GM10248 (cell line): ENCODE results near the gene DOK5.

ENCODE experiments used
- CTCF ChIA-PET: fragments of 300-600 bp; sonication (Branson Sonifier 250); formaldehyde crosslinking; extraction: SDS; loops from one replicate; lab custom pipeline; 2021; ENCODE audit warnings: antibody characterized with exemption; lab: Yijun Ruan, JAX
- POLR2A ChIA-PET: fragments of 350-650 bp; sonication (Branson Sonifier 250); formaldehyde crosslinking; extraction: SDS; loops from one replicate; lab custom pipeline; 2020; ENCODE audit warnings: antibody characterized with exemption; lab: Yijun Ruan, JAX
- DNase-seq: peaks from one replicate; pipeline ENCODE4 v3.0.0; 2012; ENCODE audit errors: extremely low spot score
- TF ChIP-seq, protein P1 (sequence below): IDR thresholded peaks from 2 replicates; pipeline ENCODE4 v1.5.1; 2012; ENCODE audit warnings: mild to moderate bottlenecking, low read depth; ENCODE audit errors: extremely low read depth, missing control alignments, control extremely low read depth

Gene DOK5

DNA sequence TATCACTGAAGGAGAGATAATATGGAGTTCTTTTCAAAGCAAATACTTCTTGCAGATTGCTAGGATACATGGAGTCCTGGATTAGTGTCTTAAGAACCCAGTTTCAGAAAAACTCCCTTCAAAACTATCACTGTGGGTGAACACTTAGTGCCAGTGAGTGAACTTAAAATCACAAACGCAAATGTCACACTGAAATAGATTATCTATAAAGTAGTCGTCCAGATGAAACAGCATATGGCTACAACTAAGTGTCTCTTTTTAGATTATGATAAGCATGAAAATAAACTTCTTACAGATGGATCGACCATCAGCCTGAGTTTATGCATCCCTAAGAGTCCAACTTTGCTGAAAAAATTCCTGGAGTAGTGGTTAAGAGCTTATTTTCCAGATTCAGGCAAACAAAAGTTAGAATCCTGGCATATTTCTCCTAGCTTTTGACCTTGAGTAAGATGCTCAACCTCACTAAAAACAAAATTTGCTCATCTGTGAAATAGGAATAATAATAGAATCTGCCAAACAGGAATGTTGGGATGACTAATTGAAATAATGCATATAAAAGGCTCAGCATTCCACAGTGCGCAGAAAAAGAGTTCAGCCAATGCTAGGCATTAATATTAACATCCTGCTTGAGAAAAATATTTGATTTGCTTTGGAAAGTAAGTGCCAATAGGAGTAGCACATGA is 70.4 kb downstream of the DOK5 start:
- TF ChIP-seq, protein P1, sequence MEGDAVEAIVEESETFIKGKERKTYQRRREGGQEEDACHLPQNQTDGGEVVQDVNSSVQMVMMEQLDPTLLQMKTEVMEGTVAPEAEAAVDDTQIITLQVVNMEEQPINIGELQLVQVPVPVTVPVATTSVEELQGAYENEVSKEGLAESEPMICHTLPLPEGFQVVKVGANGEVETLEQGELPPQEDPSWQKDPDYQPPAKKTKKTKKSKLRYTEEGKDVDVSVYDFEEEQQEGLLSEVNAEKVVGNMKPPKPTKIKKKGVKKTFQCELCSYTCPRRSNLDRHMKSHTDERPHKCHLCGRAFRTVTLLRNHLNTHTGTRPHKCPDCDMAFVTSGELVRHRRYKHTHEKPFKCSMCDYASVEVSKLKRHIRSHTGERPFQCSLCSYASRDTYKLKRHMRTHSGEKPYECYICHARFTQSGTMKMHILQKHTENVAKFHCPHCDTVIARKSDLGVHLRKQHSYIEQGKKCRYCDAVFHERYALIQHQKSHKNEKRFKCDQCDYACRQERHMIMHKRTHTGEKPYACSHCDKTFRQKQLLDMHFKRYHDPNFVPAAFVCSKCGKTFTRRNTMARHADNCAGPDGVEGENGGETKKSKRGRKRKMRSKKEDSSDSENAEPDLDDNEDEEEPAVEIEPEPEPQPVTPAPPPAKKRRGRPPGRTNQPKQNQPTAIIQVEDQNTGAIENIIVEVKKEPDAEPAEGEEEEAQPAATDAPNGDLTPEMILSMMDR, result no peak
- POLR2A ChIA-PET, result no interaction called here
- CTCF ChIA-PET, result no interaction called here
- DNase-seq, result no peak

- CTCF ChIA-PET, result no interaction called here
- POLR2A ChIA-PET, result no interaction called here
- TF ChIP-seq, protein P1, result no peak
- no peak for DNase-seq
Observed at GRCh38 chr20:54548849-54549248, 73.5 kb downstream of the DOK5 start.

DNA sequence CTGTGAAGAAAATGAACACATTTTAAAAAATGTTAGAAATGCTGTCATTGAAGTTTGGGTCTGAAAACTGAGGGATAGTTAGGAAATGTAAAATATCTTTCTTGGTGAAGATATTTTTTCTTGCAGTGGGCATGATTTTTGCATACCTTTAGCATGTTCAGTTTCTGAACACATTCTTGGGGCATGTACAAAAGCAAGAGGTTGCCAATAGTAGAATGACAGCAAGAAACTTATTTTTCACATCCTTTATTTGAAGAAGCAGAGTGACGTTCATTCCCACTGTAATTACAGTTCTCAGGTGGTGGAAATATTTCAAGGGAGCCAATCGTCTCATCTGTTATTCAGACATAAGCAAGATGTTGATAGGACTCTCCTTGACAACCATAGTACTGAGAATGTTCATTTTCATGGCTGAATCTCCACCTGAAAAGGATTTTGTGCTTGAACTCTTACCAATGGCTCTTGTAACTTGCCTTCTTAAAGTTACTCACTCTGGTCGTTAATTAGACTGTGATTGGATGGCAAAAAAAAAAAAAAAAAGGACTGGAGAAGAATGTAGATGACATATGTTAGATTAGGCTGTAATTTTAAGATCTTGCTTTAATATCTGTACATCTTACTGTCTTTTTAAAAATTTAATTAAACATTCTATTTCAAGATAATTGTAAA is 74.4 kb downstream of the DOK5 start:
- TF ChIP-seq, protein P1, result no peak
- DNase-seq, result no peak

GRCh38 chr20:54550776-54551396 is 75.5 kb downstream of the DOK5 start:
- ChIA-PET POLR2A (no interaction called here), CTCF (no interaction called here)
- DNase-seq, result no peak
- TF ChIP-seq, protein P1, result no peak

More for the DNA sequence above, 74.4 kb downstream of the DOK5 start:
- ChIA-PET CTCF (no interaction called here), POLR2A (no interaction called here)

GRCh38 chr20:54554006-54554405 is 78.6 kb downstream of the DOK5 start:
- no peak for DNase-seq
- POLR2A ChIA-PET, result interaction anchor here (0.6 kb wide), 1 partner anchor 19 kb away, joined by 6 read pairs; no protein-coding TSS in a partner anchor
- CTCF ChIA-PET, result no interaction called here
- TF ChIP-seq, protein P1, result no peak

DNA sequence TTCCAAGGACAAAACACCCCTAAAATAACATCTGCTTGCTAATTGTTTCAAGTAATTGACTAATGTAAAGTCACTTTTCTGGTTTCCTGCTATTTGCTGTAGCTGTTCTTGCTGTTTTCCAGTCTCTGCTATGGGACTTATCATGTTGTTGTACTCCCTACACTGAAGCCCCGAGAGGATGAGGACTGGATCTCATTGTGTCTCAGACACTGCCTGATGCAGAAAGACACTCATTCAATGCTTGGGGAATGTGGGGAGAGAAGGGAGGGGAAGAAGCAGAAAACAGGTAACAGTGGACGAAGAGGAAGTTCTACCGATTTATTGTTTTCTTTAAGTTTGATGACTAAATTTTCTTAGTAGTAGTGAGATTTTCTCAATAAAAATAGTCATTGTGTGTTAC is 79.8 kb downstream of the DOK5 start:
- POLR2A ChIA-PET, result no interaction called here
- CTCF ChIA-PET, result interaction anchor here (1.2 kb wide), 1 partner anchor 21 kb away, joined by 5 read pairs; no protein-coding TSS in a partner anchor
- TF ChIP-seq, protein P1, result no peak
- no peak for DNase-seq
